GM21723 (cell line): ENCODE data around the gene CCDC187.

Experiments
- ATAC-seq: cut with Tn5 transposase; IDR thresholded peaks from one replicate; pipeline ENCODE4 v1.9.1; 2021; ENCODE audit warnings: mild to moderate bottlenecking, moderate library complexity; ENCODE audit not compliant: unreplicated experiment

Gene CCDC187

DNA sequence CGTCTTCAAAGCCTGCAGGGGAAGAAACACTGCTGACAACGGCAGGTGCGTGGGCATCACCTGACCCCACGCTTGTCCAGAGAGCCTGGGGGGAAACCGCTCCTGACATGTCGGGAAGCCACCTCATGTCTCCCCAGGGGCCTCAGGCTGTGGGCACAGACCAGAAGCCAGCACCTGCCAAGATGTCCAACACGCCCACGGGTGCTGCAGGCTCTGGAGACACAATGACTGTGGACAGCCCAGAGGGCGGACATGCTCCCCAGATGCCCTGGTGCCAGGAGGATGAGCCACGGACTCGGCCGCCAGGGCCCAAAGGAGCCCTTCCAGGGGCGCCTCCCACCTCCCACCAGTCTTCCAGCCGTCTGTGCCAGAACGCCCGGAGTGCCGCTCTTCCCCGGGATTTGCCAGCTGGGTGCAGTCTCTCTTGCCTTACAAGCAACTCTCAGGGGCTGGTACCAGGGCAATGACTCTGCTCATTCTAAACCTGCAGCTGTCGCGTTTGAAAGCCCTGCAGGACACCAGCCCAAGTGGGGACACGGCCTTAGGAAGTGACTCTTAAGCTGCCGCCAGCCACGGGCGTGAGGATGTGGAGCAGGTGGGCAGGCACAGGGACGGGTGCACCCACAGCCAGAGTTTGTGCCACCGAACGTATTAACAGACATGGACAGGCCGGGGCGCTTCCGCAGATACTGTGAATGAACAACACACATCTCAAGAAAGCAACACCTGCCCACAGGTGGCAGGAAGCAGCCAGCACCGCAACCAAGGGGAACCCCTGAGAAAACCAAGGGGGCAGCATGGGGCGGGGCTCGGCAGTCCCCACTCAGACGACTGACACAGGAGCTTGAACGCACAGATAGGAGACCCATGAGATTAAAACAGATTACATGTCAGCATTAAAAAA lies 92.2 kb downstream of the CCDC187 start:
- ATAC-seq: no peak

DNA sequence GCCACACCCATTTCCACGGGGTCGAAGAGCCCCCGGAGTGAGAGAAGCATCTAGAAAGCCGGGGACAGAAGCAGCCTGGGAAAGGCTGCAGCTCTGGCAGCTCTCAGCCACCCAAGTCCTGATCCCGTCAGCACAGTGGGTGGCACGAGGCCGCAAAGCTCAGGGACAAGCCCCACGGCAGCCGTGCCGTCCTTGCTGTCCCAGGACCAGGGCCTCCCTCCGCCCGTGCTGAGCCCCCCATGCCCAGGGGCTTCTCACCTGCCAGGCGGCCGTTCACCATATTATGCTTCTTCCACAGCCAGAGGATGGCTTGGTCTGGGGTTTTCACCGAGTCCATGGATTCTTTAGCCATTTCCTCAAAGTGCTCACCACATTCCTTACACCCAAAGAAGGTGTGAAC lies 92.9 kb downstream of the CCDC187 start:
- no peak for ATAC-seq

- no peak for ATAC-seq
Measured at GRCh38 chr9:136210276-136210675, 93.6 kb downstream of the CCDC187 start.

GRCh38 chr9:136209786-136210185 lies 94.1 kb downstream of the CCDC187 start:
- no peak for ATAC-seq

DNA sequence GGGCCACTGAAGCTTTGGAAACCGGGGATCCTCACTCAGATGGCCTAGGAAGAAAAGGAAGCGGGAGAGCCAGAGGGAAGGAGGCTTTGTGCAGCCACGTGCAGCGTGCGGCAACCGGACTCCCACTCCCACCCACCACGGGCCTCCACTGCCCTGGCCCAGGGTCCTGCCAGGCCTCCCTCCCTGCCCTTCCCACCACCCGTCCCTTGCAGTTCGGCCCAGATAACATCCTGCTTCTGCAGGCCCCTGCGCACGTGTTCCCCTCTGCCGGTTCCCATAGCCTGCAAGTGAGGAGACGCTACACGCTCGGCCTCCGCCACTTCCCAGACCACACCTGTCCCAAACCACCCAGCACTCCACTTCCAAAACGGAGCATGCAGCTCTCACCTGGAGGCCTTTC lies 94.7 kb downstream of the CCDC187 start:
- ATAC-seq: no peak

DNA sequence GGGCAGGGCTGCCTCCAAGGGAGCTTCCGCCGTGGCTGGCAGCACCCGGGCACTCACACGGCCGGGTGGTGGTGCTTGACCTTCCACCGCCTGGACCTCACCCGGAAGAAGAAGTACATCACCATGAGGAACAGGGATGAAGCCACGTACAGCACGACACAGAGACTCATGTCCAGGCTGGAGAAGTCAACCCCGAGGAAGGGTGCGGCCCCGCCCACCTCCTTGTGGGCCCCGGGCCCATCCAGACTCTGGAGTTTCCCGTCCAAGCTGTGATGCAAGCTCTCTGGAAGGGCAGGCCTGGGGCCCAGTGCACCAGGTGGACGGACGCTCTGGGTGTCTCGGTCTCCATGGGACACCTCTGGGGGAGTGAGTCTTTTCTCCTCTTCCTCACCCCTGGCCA lies 95.2 kb downstream of the CCDC187 start:
- ATAC-seq: no peak

DNA sequence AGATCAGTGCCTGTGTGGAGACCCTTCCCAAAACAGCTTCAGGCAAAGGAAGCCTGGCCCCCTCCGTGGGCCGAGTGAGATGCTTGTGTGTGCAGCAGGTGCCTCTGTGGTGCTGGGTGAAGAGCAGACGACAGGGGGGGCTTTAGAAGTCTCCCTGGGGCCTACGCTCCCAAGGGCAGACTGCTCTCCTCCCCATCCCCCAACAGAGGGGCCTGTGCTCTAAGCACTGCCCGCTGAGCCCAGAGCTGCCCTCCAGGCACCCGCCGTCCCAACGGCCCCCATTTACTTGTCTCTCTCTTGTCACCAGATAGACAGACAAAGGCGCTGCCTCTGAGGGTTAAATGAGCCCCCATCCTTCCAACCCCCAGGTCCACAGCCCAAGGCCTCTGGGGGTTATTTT lies 96.3 kb downstream of the CCDC187 start:
- no peak for ATAC-seq

GRCh38 chr9:136206602-136207275 lies 97.2 kb downstream of the CCDC187 start:
- no peak for ATAC-seq

- ATAC-seq: no peak
Measured at GRCh38 chr9:136205707-136205992, 98.2 kb downstream of the CCDC187 start.

GRCh38 chr9:136204838-136205706 lies 98.8 kb downstream of the CCDC187 start, which contains the start of gene LHX3:
Gene LHX3, minus strand, starts transcription at chr9:136205128. Its CDS starts 116 bp downstream, at chr9:136205012.
- ATAC-seq: no peak

DNA sequence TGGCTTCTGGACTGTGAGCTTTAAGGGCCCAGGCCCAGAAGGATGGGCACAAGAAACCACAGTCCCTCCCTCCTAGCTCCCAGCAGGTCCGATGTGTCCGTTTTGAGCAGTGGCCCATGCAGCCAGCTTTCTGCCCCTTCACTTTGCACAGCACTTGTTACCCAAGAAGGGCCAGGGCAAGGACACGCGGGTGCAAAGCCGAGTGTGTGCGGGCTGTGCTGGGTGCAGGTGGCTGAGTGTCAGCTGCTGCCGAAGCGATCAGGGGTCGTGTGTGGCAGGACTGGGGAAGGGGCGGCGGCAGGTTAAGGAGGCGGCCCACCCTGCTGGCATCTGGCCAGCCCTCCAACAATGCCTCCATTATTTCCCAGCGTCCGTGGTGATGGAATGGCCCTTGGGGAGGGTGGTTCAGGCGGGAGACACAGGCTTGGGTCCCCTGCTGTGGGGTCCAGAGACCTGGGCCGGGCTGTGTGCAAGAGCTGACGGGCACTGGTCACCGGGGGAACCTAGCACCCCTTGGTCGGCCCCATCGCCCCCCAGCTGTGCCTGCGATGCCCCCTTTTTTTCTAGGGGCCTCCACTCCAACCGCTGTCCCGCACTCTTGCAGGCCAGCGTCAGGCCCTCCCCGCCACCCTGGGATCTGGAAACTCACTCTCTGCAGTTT lies 99.6 kb downstream of the CCDC187 start:
- ATAC-seq: no peak

DNA sequence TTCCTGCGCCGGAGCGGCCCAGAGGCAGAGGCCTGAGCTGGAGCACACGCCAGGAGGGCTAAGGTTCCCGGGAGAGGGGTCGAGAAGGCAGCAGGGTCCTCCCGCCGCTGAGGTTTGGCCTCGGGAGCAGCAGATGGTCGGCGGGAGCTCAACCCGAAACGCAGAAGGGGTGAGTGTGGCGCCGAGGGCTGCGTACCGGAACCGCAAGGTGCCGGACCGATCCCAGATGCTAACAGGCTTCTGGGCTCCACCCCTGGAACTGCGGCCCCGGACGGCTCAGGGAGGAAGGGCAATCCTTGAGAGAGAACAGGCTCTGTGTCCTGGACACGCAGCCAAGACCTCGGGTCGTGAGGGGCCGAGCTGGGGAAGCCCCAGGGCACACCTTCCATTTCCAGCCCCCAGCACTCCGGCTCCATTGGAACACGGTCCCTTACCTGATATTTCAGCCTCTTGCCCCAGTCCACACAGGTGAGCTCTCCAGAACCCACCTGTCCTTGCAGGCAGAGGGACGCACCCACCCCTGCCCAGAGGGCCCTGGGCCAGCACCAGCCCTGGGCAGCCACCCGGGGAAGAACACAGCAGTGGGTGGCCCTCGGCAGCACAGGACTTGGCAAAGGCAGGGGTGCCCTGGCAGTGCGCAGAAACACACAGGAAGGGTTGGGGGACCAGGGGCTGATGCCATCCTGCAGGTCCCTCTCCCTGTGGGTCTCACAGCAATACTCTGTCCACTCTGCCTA lies 100.3 kb downstream of the CCDC187 start:
- ATAC-seq: no peak

DNA sequence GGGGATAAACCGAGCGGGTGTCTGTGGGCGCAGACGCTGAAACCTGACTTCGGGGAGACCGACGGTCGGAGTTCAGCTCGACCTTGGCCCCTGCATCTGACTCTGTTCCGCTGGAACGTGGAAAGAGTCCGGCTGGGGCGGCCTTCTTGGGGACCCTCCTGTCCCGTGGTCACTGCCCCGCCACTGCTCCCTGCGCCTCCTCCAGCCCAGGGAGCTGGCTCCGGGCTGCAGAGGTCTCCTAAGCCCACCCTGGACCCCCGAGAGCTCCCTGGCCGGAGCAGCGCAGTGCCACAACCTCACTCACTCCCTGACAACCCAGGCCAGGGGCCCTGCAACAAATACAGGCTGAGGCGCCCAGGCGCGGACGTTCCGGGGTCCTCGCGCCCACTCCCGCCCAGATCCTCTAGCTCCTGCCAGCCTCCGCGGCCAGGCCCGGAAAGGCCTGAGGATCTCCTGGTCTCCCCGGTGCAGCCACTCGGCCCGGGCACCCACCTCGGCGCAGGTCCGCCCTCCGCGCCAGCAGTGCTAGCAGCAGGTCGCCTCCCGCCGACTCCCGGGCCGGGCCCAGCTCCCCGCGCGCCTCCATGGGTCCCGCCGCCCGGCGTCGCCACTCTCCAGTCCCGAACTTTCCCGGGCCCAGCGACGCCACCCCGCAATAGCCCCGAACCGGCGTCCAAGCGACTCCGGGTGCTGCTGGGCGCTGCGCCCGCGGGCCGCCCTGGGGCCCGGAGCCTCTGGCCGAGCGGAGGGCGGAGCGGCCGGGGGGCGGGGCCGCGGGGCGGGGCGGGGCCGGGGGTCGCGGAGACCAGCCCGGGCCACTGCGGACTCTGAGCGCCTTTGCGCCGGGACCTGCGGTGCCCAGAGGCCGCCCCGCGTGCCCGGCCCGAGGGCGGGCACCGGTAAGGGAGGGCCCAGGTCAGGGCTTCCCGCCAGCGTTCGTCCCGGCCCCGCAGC lies 101.2 kb downstream of the CCDC187 start:
- ATAC-seq: no peak

DNA sequence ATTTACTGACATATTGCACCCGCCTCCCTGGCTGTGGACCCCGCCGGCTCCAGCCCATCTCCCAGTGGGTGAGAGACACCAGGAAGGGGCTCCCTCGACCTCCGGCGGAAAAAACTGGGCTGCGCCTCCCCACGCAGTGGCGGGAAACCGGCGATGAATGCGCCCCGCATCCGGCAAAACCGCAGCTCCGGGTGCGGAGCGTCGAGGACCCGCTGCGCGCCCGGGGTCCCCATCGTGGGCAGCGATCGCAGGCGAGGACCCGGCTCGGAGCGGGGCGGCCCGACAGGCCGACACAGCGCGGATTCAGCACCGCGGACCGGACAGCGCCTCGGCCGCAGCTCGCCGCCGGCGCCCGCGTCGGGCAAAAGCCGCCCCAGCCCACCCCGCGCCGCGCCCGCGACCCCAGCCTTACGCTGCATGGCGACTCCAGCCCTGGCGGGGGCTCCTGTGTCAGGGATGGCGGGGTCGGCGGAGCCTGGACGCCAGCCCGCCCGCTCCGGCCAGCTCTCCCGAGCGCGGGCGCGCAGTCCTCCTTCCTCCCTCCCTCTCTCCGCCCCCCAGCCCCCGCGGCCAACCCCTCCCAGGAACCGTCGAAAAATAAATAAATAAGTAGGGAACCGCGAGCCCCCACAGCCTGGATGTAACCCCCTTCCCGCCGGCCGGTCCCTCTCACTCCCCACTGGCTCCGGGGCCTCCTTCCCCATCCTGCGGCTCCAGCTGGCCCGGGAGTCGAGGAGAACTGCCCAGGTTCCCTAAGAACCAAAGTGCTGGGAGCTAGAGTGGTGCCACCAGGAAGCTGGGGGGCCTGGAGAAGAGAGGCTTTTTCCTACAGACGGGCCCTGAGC lies 102.1 kb downstream of the CCDC187 start:
- ATAC-seq: no peak

- no peak for ATAC-seq
Measured at GRCh38 chr9:136201174-136201573, 102.7 kb downstream of the CCDC187 start.

GRCh38 chr9:136200424-136200823 lies 103.5 kb downstream of the CCDC187 start:
- ATAC-seq: no peak
